ENCODE results near the gene SLC1A2. TPM values are rescaled to one million over a fixed set of nuclear protein-coding genes. Genes with fewer than 3 reads are reported as not detected.

Gene SLC1A2
- total RNA-seq, 2 experiments from 2014 or later = 0.08 TPM; not detected in 1

GRCh38 chr11:35420371-35420770, 1.0 kb upstream of the SLC1A2 start:
- Mint-ChIP-seq H3K9me3 (no peaks in the 10 kb centered on the region), H3K4me3 (peak overlapping the region; percentile 51), H3K36me3 (no peaks in the 10 kb centered on the region), H3K4me1 (peaks cover 8% of the 10 kb centered on the region), H3K27me3 (peaks cover 88% of the 10 kb centered on the region), H3K27ac (no peak overlapping the region)
- DNase-seq = no peak

- Mint-ChIP-seq H3K27me3 (peaks cover 88% of the 10 kb centered on the region), H3K36me3 (no peaks in the 10 kb centered on the region), H3K27ac (no peak overlapping the region), H3K4me3 (peak overlapping the region; percentile 58), H3K4me1 (peaks cover 8% of the 10 kb centered on the region), H3K9me3 (no peaks in the 10 kb centered on the region)
- peak; percentile 12 for DNase-seq
Measured at GRCh38 chr11:35419830-35420333, 524 bp upstream of the SLC1A2 start.

DNA sequence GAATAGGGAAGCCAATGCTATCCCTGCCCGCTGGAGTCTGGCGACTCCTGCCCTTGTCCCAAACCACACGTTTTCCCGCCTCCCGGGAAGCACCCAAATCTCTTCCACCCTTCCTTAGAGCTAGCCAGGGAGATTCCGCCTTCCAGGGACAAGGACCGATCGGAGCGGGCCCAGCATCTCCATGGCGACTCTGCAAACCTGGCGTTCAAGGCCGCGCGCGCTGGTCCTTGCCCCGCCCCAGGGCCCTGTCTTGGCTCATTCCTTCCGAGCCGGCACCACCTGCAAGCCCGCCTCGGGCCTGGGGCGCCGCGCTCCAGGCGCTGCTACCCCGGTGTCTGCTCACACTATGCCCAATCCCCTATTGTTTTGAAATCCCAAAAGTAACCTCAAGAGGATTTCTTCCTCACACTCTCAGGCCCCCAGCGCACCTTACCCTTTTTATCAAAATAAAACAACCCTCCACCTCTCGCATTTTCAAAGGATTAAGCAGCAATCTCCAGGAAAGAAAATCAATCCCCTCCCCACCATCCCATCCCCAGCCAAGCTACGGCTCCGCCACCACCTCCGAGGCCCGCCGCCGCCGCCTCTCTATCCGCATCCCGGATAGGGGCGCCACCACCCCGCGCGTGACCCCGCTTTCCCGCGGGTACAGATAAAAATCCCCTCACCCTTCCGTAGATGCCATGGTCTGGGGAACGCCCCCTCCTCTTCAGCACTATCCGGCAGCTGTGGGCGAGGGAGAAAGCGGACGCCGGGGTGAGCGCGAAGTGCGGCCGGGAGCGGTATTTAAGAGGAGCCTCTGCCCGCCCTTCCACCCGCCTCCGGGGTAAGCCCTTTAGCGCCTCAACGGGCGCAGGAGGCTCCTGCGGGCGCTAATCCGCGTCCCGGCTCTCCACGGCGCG, 825 bp downstream of the SLC1A2 start:
- Mint-ChIP-seq H3K27ac (no peak overlapping the region), H3K4me3 (peak overlapping the region; percentile 66)

DNA sequence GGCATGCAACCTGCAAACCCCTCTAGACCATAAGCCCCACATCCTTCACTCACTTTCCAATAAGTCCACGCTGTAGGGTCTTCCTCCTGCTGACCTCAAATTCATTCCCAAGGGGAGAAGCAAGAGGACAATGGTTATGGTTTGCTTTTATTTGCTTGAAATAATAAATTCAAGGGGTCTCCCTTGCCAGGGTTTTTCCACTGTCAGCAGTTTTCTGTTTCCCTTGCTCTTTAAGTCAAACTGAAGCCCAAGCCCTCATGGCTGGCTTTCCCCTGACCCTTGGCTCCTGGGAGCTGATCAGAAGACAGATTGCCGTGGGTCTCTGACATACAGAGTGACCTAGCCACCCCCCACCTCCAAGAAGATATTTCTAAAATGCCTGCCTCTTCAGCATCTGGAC, 3.9 kb downstream of the SLC1A2 start:
- DNase-seq = no peak
- Mint-ChIP-seq H3K4me1 (peaks cover 8% of the 10 kb centered on the region), H3K27ac (no peak overlapping the region), H3K27me3 (peaks cover 76% of the 10 kb centered on the region), H3K36me3 (no peaks in the 10 kb centered on the region), H3K4me3 (no peak overlapping the region), H3K9me3 (no peaks in the 10 kb centered on the region)

More for the DNA sequence above, 825 bp downstream of the SLC1A2 start:
- H3K9me3 Mint-ChIP-seq = no peaks in the 10 kb centered on the region
- DNase-seq = peak; percentile 39
- peaks cover 8% of the 10 kb centered on the region for H3K4me1 Mint-ChIP-seq
- H3K36me3 Mint-ChIP-seq = no peaks in the 10 kb centered on the region
- H3K27me3 Mint-ChIP-seq = peaks cover 89% of the 10 kb centered on the region

- Mint-ChIP-seq H3K27me3 (peaks cover 70% of the 10 kb centered on the region), H3K4me3 (no peak overlapping the region), H3K9me3 (no peaks in the 10 kb centered on the region), H3K4me1 (peaks cover 5% of the 10 kb centered on the region), H3K27ac (no peak overlapping the region), H3K36me3 (no peaks in the 10 kb centered on the region)
- DNase-seq = no peak
Measured at GRCh38 chr11:35414776-35415175, 4.6 kb downstream of the SLC1A2 start.

- Mint-ChIP-seq H3K4me3 (no peak overlapping the region), H3K9me3 (no peaks in the 10 kb centered on the region), H3K4me1 (peaks cover 5% of the 10 kb centered on the region), H3K27ac (no peak overlapping the region), H3K36me3 (no peaks in the 10 kb centered on the region), H3K27me3 (peaks cover 68% of the 10 kb centered on the region)
- no peak for DNase-seq
Measured at GRCh38 chr11:35414311-35414710, 5.0 kb downstream of the SLC1A2 start.

- H3K4me3 Mint-ChIP-seq = no peak overlapping the region
- DNase-seq = no peak
- H3K4me1 Mint-ChIP-seq = peaks cover 5% of the 10 kb centered on the region
- no peaks in the 10 kb centered on the region for H3K36me3 Mint-ChIP-seq
- no peaks in the 10 kb centered on the region for H3K9me3 Mint-ChIP-seq
- no peak overlapping the region for H3K27ac Mint-ChIP-seq
- peaks cover 65% of the 10 kb centered on the region for H3K27me3 Mint-ChIP-seq
Measured at GRCh38 chr11:35413598-35413997, 5.8 kb downstream of the SLC1A2 start.

DNA sequence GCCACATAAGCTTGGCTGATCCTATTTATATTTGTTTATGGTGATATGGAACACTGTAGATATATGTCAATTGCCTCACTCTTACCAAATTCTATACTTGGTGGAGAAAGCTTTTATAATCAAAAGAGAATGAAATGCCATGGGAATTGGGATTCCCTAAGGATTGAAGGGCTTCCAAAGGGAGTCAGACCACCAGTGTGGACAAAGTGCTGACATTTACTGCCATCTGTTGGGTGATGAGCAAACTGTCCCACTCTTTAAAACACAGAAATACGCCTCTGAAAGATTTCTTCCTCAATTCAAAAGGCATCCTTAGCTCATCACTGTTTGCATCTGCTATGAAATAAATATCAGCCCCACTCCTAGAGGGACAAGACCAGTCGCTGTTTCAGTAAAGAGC, 7.1 kb downstream of the SLC1A2 start:
- Mint-ChIP-seq H3K27me3 (peaks cover 52% of the 10 kb centered on the region), H3K9me3 (no peaks in the 10 kb centered on the region), H3K27ac (no peak overlapping the region), H3K4me1 (no peaks in the 10 kb centered on the region), H3K4me3 (no peak overlapping the region), H3K36me3 (no peaks in the 10 kb centered on the region)
- no peak for DNase-seq

DNA sequence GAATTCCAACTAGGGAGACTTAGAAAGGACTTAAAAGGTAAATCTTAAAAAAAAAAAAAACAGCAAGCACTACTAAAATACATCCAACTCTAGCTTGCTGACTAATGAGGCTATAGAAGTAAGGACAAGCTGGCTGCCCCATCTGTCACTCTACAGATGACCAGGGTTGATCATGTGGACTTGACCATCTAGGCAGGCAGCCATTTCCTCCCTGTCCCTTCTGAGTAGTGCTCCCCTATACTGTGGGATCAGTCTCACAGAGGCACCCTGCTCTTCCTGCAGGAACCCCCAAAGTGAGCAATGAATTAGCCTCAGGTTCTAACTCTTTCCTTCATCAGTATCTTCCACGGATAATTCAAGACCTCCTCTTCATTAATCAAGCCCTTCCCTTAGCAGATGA, 12.3 kb downstream of the SLC1A2 start:
- Mint-ChIP-seq H3K4me1 (no peaks in the 10 kb centered on the region), H3K36me3 (no peaks in the 10 kb centered on the region), H3K9me3 (no peaks in the 10 kb centered on the region), H3K27me3 (peaks cover 23% of the 10 kb centered on the region), H3K27ac (no peak overlapping the region), H3K4me3 (no peak overlapping the region)
- DNase-seq = no peak

GRCh38 chr11:35404388-35404775, 15.0 kb downstream of the SLC1A2 start:
- no peaks in the 10 kb centered on the region for H3K36me3 Mint-ChIP-seq
- DNase-seq = no peak

DNA sequence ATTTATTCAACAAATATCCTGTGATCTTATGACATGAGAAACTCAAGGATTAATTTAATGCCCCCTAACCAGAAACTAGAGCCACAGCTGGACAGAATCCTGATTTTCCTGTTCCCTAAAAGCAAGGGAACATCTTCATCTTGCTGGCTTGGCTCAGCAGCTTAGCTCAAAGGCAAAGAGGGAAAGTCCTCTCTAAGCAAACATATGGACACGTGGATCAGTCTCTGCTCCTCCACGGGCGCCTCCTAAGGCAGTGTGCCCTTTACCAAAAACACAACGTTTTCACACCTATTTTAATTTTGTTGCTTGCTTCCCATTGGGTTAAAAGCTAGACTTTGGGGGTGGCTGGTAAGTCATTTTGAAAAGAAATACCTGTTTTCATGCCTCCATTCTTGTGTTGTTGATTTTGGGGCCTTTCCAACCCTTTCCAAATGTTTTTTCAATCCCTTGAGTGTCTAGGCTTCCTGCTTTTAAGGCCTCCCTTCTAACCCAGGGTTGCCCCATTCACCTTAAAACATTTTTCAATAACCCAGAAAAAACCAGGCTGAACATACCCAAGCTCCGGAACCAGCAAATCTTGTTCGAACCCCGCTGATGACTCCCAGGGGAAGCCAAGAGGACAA, 15.5 kb downstream of the SLC1A2 start:
- Mint-ChIP-seq H3K4me1 (no peaks in the 10 kb centered on the region), H3K27me3 (peaks cover 11% of the 10 kb centered on the region), H3K9me3 (no peaks in the 10 kb centered on the region), H3K36me3 (no peaks in the 10 kb centered on the region), H3K4me3 (no peak overlapping the region), H3K27ac (no peak overlapping the region)
- no peak for DNase-seq

More at GRCh38 chr11:35404388-35404775, 15.0 kb downstream of the SLC1A2 start:
- Mint-ChIP-seq H3K27ac (no peak overlapping the region), H3K27me3 (peaks cover 11% of the 10 kb centered on the region), H3K9me3 (no peaks in the 10 kb centered on the region), H3K4me1 (no peaks in the 10 kb centered on the region), H3K4me3 (no peak overlapping the region)

DNA sequence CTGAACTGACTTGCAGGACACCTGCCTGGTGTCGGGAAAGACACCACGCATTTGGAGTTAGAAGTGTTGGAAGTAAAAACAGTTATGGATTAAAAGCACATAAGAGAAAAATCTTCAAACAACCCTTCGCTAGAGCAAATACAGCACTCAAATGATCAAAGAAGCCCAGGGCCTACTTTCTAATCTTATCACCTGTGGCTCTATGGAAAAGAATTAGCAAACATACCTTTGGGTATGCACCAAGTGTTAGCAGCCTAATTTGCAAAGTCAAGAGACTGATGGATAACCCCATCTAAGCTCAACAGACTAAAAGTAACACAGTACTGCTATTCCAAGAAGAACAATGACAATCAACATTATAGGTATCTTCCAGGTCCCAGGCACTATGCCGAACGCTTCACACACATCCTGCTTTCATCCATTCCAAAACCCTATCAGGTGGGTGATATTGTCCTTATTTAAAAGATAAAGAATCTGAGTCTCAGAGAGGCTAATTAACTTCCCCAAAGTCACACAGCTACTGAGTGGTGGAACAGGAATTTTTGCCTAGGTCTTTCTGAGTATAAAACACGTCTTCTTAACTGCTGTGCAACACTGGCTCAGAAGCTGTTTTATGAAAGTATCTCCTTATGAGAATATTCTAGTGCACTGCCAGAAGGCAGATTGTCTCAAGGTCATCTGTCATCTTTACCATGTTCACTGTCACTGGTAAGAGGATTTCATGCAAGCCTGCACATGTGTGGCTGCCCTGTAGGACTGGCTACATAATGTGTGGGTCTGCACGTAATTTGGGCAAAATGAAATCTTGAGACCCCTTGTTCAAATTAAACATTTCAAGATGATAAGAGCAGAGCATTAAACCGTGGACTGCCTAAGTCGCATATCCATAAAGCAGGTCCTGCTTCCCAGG, 16.4 kb downstream of the SLC1A2 start:
- DNase-seq = no peak
- H3K4me3 Mint-ChIP-seq = no peak overlapping the region
- peaks cover 11% of the 10 kb centered on the region for H3K27me3 Mint-ChIP-seq
- no peaks in the 10 kb centered on the region for H3K9me3 Mint-ChIP-seq
- H3K4me1 Mint-ChIP-seq = no peaks in the 10 kb centered on the region
- H3K27ac Mint-ChIP-seq = no peak overlapping the region
- H3K36me3 Mint-ChIP-seq = no peaks in the 10 kb centered on the region

DNA sequence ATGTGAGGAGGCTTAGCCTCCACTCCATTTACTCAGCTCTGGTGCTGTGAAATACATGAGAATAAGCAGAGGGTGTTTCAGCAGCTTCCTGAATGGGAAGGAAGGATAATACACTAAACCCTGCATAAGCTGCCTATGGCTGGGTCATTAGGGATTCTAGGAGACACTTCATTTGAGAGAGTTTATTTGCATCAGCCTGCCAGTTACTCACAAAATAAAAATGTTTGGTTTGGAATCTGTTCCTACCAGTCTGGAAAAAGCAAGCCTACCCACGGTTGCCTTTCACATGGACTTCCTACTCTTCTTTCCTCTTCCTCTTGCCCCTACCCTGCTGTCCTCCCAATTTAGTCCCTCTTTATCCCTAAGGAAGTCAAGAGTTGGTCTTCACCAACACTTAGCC, 20.5 kb downstream of the SLC1A2 start:
- no peak for DNase-seq
- no peak overlapping the region for H3K4me3 Mint-ChIP-seq
- H3K27ac Mint-ChIP-seq = no peak overlapping the region
- no peaks in the 10 kb centered on the region for H3K36me3 Mint-ChIP-seq
- no peaks in the 10 kb centered on the region for H3K9me3 Mint-ChIP-seq
- no peaks in the 10 kb centered on the region for H3K4me1 Mint-ChIP-seq
- no peaks in the 10 kb centered on the region for H3K27me3 Mint-ChIP-seq

GRCh38 chr11:35394941-35395340, 24.4 kb downstream of the SLC1A2 start:
- no peak overlapping the region for H3K27ac Mint-ChIP-seq
- no peaks in the 10 kb centered on the region for H3K36me3 Mint-ChIP-seq
- no peak for DNase-seq
- H3K9me3 Mint-ChIP-seq = no peaks in the 10 kb centered on the region
- peaks cover 21% of the 10 kb centered on the region for H3K4me1 Mint-ChIP-seq
- H3K4me3 Mint-ChIP-seq = no peak overlapping the region
- no peaks in the 10 kb centered on the region for H3K27me3 Mint-ChIP-seq

DNA sequence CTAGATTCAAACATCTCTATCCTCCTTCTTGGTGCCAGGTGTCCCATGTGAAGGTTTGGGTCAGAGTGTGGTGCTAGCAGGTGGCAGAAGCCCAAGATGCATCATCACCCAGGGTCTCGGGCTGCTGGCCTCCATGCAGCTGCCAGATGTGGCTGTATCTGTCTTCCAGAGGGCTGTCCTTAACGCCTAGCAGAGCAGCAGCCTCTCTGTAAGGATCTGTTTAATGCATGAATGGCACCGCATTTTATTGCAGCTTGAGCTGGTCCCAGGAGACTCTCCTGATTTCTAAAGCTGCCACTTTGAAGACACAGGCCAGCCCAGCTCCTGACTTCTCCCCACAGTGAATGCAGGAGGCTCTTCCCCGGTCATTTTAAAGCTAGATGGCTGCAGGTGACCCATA, 26.3 kb downstream of the SLC1A2 start:
- Mint-ChIP-seq H3K27me3 (no peaks in the 10 kb centered on the region), H3K4me1 (peaks cover 21% of the 10 kb centered on the region), H3K9me3 (no peaks in the 10 kb centered on the region)

More for the DNA sequence above, 26.3 kb downstream of the SLC1A2 start:
- no peak for DNase-seq
- Mint-ChIP-seq H3K36me3 (no peaks in the 10 kb centered on the region), H3K4me3 (no peak overlapping the region), H3K27ac (no peak overlapping the region)
